GM12892 (cell line): ENCODE results near the gene NLRP1.

Experiments
- POLR2A ChIP-seq: IDR thresholded peaks from 2 replicates; pipeline ENCODE4 v1.6.1; 2011; ENCODE audit warnings: low read depth, low read length, control low read depth
- POLR2AphosphoS5 ChIP-seq: IDR thresholded peaks from 2 replicates; pipeline ENCODE4 v1.6.1; 2011; ENCODE audit warnings: low read depth, low read length, control low read depth

DNA sequence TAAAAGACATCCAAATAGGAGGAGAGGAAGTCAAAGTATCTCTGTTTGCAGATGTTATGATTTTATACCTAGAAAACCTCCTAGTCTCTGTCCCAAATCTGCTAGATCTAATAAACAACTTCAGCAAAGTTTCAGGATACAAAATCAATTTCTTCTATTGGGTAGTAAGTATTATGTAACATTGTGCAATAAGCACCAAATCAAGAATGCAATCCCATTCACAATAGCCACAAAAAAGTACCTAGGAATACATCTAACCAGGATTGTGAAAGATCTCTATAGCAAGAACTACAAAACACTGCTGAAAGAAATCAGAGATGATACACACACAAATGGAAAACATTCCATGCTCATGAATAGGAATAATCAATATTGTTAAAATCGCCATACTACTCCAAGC, 13.0 kb downstream of the NLRP1 start:
- TF ChIP-seq POLR2AphosphoS5, result no peak
- TF ChIP-seq POLR2A, result no peak
